ENCODE measurements around the gene AGAP5.
"Not testable (repeated sequence)": the region's sequence is repeated elsewhere in the genome, so short reads cannot be mapped to it uniquely, and the experiment has no call there.

AGAP5 gene

GRCh38 chr10:73697675-73698159 lies at the start of gene AGAP5:
TSS of gene AGAP5 (minus strand) at chr10:73698109. CDS start at chr10:73697755, 354 bp downstream.
- H3K27ac ChIP-seq (ENCODE audit: low read length); H3K4me1 ChIP-seq (ENCODE audit: control insufficient read depth, insufficient read depth, low read length); DNase-seq (ENCODE audit: low read depth, low spot score); H3K9me3 ChIP-seq (ENCODE audit: control insufficient read depth, insufficient read depth, low read length); H3K4me3 ChIP-seq (ENCODE audit: low read length); H3K27me3 ChIP-seq (ENCODE audit: control insufficient read depth, insufficient read depth, low read length); H3K36me3 ChIP-seq (ENCODE audit: control insufficient read depth, insufficient read depth, low read length): not testable (repeated sequence)
- no CpG with 5 or more reads among the region's 16 CpGs for WGBS (ENCODE audit: insufficient coverage, insufficient read length)

- Histone ChIP-seq H3K27me3 (ENCODE audit: control insufficient read depth, insufficient read depth, low read length) (no peaks in the 10 kb centered on the region), H3K4me3 (ENCODE audit: low read length) (no peak overlapping the region), H3K27ac (ENCODE audit: low read length) (no peak overlapping the region), H3K4me1 (ENCODE audit: control insufficient read depth, insufficient read depth, low read length) (no peaks in the 10 kb centered on the region), H3K36me3 (ENCODE audit: control insufficient read depth, insufficient read depth, low read length) (peaks cover 4% of the 10 kb centered on the region; the same call in 1 of the 2 replicates), H3K9me3 (ENCODE audit: control insufficient read depth, insufficient read depth, low read length) (no peaks in the 10 kb centered on the region)
- WGBS (ENCODE audit: insufficient coverage, insufficient read length), result no CpG with 5 or more reads among the region's 2 CpGs
- DNase-seq (ENCODE audit: low read depth, low spot score), result no peak
Measured at GRCh38 chr10:73746721-73747120, 48.8 kb upstream of the AGAP5 start.

- no peaks in the 10 kb centered on the region for H3K9me3 ChIP-seq (ENCODE audit: control insufficient read depth, insufficient read depth, low read length)
Measured at GRCh38 chr10:73744664-73744975, 46.7 kb upstream of the AGAP5 start.

GRCh38 chr10:73743905-73744663 lies 46.2 kb upstream of the AGAP5 start, which contains the start of gene SEC24C:
TSS of gene SEC24C (plus strand) at chr10:73744372. CDS start at chr10:73746833, 2,461 bp downstream.
- no peaks in the 10 kb centered on the region for H3K4me1 ChIP-seq (ENCODE audit: control insufficient read depth, insufficient read depth, low read length)
- no peaks in the 10 kb centered on the region for H3K9me3 ChIP-seq (ENCODE audit: control insufficient read depth, insufficient read depth, low read length)
- DNase-seq (ENCODE audit: low read depth, low spot score), result peak; percentile 77
- no peak within 1 kb of the TSS for H3K27ac ChIP-seq (ENCODE audit: low read length)
- no CpG with 5 or more reads among the region's 36 CpGs for whole genome bisulfite sequencing (ENCODE audit: insufficient coverage, insufficient read length)
- 0 out of 2 replicates have a peak, but pooled peaks cover 4% of the 10 kb centered on the region for H3K36me3 ChIP-seq (ENCODE audit: control insufficient read depth, insufficient read depth, low read length)
- peak within 1 kb of the TSS; percentile 87 for H3K4me3 ChIP-seq (ENCODE audit: low read length)
- no peaks in the 10 kb centered on the region for H3K27me3 ChIP-seq (ENCODE audit: control insufficient read depth, insufficient read depth, low read length)

More at GRCh38 chr10:73744664-73744975, 46.7 kb upstream of the AGAP5 start:
- WGBS (ENCODE audit: insufficient coverage, insufficient read length), result no CpG with 5 or more reads among the region's 10 CpGs
- DNase-seq (ENCODE audit: low read depth, low spot score), result no peak
- Histone ChIP-seq H3K27ac (ENCODE audit: low read length) (no peak overlapping the region), H3K4me3 (ENCODE audit: low read length) (peak overlapping the region; percentile 87), H3K36me3 (ENCODE audit: control insufficient read depth, insufficient read depth, low read length) (0 out of 2 replicates have a peak, but pooled peaks cover 4% of the 10 kb centered on the region), H3K27me3 (ENCODE audit: control insufficient read depth, insufficient read depth, low read length) (no peaks in the 10 kb centered on the region), H3K4me1 (ENCODE audit: control insufficient read depth, insufficient read depth, low read length) (no peaks in the 10 kb centered on the region)

GRCh38 chr10:73743327-73743904 lies 45.5 kb upstream of the AGAP5 start:
- DNase-seq (ENCODE audit: low read depth, low spot score), result no peak
- Histone ChIP-seq H3K4me1 (ENCODE audit: control insufficient read depth, insufficient read depth, low read length) (no peaks in the 10 kb centered on the region), H3K27me3 (ENCODE audit: control insufficient read depth, insufficient read depth, low read length) (no peaks in the 10 kb centered on the region), H3K36me3 (ENCODE audit: control insufficient read depth, insufficient read depth, low read length) (0 out of 2 replicates have a peak, but pooled peaks cover 4% of the 10 kb centered on the region), H3K9me3 (ENCODE audit: control insufficient read depth, insufficient read depth, low read length) (no peaks in the 10 kb centered on the region), H3K27ac (ENCODE audit: low read length) (no peak overlapping the region), H3K4me3 (ENCODE audit: low read length) (peak overlapping the region; percentile 87; the same call in 1 of the 2 replicates)
- whole genome bisulfite sequencing (ENCODE audit: insufficient coverage, insufficient read length), result no CpG with 5 or more reads among the region's 6 CpGs

GRCh38 chr10:73742454-73742734 lies 44.5 kb upstream of the AGAP5 start:
- WGBS (ENCODE audit: insufficient coverage, insufficient read length), result no CpG with 5 or more reads among the region's 5 CpGs
- H3K4me3 ChIP-seq (ENCODE audit: low read length), result no peak overlapping the region
- H3K4me1 ChIP-seq (ENCODE audit: control insufficient read depth, insufficient read depth, low read length), result no peaks in the 10 kb centered on the region
- H3K36me3 ChIP-seq (ENCODE audit: control insufficient read depth, insufficient read depth, low read length), result 0 out of 2 replicates have a peak, but pooled peaks cover 4% of the 10 kb centered on the region
- DNase-seq (ENCODE audit: low read depth, low spot score), result no peak
- no peaks in the 10 kb centered on the region for H3K27me3 ChIP-seq (ENCODE audit: control insufficient read depth, insufficient read depth, low read length)
- H3K27ac ChIP-seq (ENCODE audit: low read length), result no peak overlapping the region
- H3K9me3 ChIP-seq (ENCODE audit: control insufficient read depth, insufficient read depth, low read length), result no peaks in the 10 kb centered on the region

- H3K27me3 ChIP-seq (ENCODE audit: control insufficient read depth, insufficient read depth, low read length); DNase-seq (ENCODE audit: low read depth, low spot score); H3K4me1 ChIP-seq (ENCODE audit: control insufficient read depth, insufficient read depth, low read length); H3K36me3 ChIP-seq (ENCODE audit: control insufficient read depth, insufficient read depth, low read length); H3K4me3 ChIP-seq (ENCODE audit: low read length); H3K27ac ChIP-seq (ENCODE audit: low read length); H3K9me3 ChIP-seq (ENCODE audit: control insufficient read depth, insufficient read depth, low read length): not testable (repeated sequence)
- WGBS (ENCODE audit: insufficient coverage, insufficient read length), result no CpG with 5 or more reads among the region's 18 CpGs
Measured at GRCh38 chr10:73740501-73741254, 42.8 kb upstream of the AGAP5 start.

- Histone ChIP-seq H3K27me3 (ENCODE audit: control insufficient read depth, insufficient read depth, low read length) (no peaks in the 10 kb centered on the region), H3K4me3 (ENCODE audit: low read length) (no peak overlapping the region), H3K27ac (ENCODE audit: low read length) (no peak overlapping the region), H3K36me3 (ENCODE audit: control insufficient read depth, insufficient read depth, low read length) (peaks cover 10% of the 10 kb centered on the region; the same call in 1 of the 2 replicates), H3K4me1 (ENCODE audit: control insufficient read depth, insufficient read depth, low read length) (no peaks in the 10 kb centered on the region), H3K9me3 (ENCODE audit: control insufficient read depth, insufficient read depth, low read length) (no peaks in the 10 kb centered on the region)
- WGBS (ENCODE audit: insufficient coverage, insufficient read length), result no CpG with 5 or more reads among the region's 5 CpGs
- no peak for DNase-seq (ENCODE audit: low read depth, low spot score)
Measured at GRCh38 chr10:73734796-73735305, 36.9 kb upstream of the AGAP5 start.

- no peak for DNase-seq (ENCODE audit: low read depth, low spot score)
- no peak overlapping the region for H3K27ac ChIP-seq (ENCODE audit: low read length)
- no peaks in the 10 kb centered on the region for H3K27me3 ChIP-seq (ENCODE audit: control insufficient read depth, insufficient read depth, low read length)
- no CpG with 5 or more reads among the region's 16 CpGs for WGBS (ENCODE audit: insufficient coverage, insufficient read length)
- H3K4me1 ChIP-seq (ENCODE audit: control insufficient read depth, insufficient read depth, low read length), result no peaks in the 10 kb centered on the region
- peaks cover 10% of the 10 kb centered on the region; the same call in 1 of the 2 replicates for H3K36me3 ChIP-seq (ENCODE audit: control insufficient read depth, insufficient read depth, low read length)
- H3K4me3 ChIP-seq (ENCODE audit: low read length), result no peak overlapping the region
- H3K9me3 ChIP-seq (ENCODE audit: control insufficient read depth, insufficient read depth, low read length), result no peaks in the 10 kb centered on the region
Measured at GRCh38 chr10:73734028-73734720, 36.3 kb upstream of the AGAP5 start.
